ENCODE measurements around the gene ENOX1.

The ENOX1 gene

GRCh38 chr13:43487461-43487860 lies 299.3 kb downstream of the ENOX1 start:
- DNase-seq (ENCODE audit: low read depth in 2 of 2): no peak

- no peak for DNase-seq (ENCODE audit: low read depth in 2 of 2)
Observed at GRCh38 chr13:43484432-43485225, 302.1 kb downstream of the ENOX1 start.

DNA sequence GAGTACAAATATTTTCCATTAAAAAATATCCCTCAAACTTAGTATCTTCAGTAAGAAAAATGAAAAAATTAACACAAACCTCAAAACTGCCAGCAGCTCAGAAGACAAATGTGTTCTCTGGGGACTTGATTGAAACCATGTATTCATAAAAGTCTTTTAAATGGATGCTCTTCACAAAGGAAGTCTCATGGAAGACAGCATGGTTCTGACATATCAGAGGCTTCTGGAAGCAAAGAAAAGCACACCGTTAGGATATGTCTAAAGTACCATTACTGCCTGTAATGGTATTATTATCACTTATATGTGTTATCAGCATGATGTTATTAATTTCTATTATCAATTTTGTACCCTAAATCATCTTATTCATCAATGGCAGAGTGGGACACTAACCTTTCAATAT lies 302.8 kb downstream of the ENOX1 start:
- no peak for DNase-seq (ENCODE audit: low read depth in 2 of 2)

DNA sequence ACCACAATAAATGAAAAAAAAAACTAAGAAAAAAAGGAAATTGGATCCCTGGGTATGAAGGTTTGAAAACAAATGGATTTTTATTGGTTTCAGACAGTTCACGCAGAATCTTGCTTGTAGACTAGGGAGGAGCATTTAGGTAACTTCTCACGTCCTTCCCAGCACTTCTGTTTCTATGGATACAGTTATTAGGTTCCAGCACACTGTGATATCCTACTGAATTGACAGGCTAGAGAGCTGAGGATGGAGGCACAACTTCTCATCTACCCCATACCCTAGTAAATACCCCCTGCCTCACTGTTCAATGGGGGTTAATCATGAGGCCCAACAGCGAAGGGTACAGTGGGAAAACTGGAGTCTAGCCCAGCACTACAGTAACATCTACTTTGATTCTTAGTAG lies 304.1 kb downstream of the ENOX1 start:
- DNase-seq (ENCODE audit: low read depth in 2 of 2): no peak

DNA sequence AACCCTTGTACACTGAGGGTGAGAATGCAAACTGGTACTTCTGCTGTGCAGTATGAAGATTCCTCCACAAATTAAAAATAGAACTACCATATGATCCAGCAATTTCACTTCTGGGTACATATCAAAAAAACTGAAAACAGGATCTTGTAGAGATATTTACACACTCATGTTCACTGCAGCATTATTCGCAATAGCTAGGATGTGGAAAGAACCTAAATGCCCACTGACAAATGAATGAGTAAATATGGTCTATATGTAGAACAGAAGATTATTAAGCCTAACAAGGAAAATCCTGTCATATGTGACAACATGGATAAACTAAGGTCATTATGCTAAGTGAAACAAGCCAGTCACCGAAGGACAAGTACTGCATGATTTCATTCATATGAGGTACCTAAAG lies 304.7 kb downstream of the ENOX1 start:
- DNase-seq (ENCODE audit: low read depth in 2 of 2): no peak

- DNase-seq (ENCODE audit: low read depth in 2 of 2): no peak
Observed at GRCh38 chr13:43478902-43479301, 307.9 kb downstream of the ENOX1 start.

DNA sequence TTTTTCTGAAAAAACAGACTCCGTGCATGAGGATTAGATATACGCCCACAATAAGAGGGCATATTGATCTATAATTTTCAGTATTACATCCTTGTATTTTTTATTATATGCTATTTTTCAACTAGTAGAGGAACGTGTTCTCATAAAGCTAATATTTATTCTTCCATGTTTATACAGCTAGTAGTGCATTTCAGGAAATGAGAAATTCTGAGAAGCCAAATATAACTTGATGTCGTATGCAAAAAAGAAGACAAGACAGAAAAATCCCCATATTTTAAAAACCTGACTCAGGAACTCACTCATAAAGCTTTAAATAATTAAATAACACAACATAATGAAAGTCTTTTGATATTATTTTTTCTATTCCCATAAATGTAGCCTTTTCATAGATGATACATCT lies 308.6 kb downstream of the ENOX1 start:
- no peak for DNase-seq (ENCODE audit: low read depth in 2 of 2)

- DNase-seq (ENCODE audit: low read depth in 2 of 2): no peak
Observed at GRCh38 chr13:43475140-43475539, 311.6 kb downstream of the ENOX1 start.

- no peak for DNase-seq (ENCODE audit: low read depth in 2 of 2)
Observed at GRCh38 chr13:43473437-43473836, 313.3 kb downstream of the ENOX1 start.

DNA sequence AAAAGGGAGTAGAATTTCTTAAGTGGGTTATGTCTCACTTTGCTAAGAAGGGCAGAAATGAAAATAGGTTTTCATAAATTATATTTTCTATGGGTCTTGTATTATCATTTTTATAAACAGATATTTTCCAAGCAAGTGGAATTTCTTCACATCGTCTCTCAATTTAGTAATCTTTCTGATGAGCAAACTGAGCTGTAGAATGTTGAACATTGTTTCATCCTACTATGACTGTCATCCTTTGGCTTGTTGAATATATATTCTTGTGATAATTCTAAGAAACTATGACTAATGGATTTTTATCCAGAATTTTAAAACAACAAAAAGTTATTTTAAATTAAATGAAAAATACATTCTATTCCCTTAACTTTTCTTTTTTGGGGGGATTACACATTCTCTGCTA lies 313.8 kb downstream of the ENOX1 start:
- DNase-seq (ENCODE audit: low read depth in 2 of 2): no peak

GRCh38 chr13:43472339-43472738 lies 314.4 kb downstream of the ENOX1 start:
- no peak for DNase-seq (ENCODE audit: low read depth in 2 of 2)

DNA sequence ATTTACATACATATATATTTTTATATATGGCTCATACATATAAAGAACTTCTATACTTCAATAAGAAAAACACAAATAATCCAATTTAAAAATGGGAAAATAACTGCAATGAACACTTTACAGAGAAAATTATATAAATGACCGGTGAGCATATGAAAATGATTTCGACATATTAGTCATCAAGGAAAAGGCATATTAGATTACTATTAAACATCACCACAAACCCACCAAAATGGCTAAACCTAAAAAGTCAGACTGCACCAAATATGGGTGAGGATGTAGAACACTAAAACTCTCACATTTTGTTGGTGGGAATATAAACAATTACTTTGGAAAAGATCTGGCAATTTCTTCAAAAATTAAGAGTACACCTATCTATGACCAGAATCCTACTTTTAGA lies 316.2 kb downstream of the ENOX1 start:
- DNase-seq (ENCODE audit: low read depth in 2 of 2): peak; percentile 3 to 6

DNA sequence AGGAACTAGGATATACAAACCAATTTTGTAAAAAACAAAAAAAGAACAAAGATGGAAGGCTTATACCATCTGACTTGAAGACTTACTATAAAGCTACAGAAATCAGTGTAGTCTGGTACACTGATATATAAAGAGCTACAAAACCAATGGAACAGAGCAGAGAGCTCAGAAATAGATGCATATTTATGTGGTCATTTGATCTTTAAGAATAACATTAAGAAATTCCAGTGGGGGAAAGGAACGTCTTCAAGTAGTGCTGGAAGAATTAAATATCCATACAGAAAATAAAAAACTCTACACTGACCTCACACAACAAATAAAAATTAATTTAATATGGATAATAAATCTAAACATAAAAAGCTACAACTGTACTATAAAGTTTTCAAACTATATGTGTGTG lies 317.0 kb downstream of the ENOX1 start:
- DNase-seq (ENCODE audit: low read depth in 2 of 2): no peak

- DNase-seq (ENCODE audit: low read depth in 2 of 2): no peak
Observed at GRCh38 chr13:43464578-43465264, 322.1 kb downstream of the ENOX1 start.

DNA sequence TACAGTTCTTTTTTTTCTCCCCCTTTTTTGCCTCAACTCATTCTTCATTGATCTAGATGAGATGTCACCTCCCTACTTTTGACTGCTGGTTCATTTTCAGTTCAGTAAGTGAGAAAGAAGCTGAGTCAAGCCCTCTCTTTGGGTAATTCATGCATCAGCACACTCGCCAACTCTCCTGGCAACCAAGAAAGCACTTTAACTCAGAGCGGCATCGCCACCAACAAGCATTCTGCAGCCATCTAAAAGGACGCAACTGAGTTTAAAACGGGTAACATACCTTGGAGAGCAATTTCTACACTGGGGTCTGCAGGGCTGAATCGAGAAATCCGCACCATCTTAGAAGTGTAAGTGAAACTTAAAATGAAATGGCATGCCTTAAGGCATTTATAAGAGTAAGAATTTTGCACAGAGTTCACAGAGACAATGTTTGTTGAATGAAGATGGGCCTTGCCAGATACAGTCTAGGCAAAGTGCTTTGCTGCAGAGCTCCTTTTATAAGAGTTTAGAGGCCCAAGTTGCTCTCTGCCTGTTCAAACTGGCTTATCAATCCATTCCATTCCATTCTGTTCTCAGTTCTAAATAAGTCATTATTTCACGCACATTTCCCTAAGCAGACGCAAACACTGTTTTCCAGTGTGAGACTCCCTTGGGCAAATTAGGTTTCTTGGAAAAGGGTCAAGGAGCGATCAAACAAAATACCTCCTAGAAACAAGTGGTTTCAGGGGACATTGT lies 338.0 kb downstream of the ENOX1 start:
- no peak for DNase-seq (ENCODE audit: low read depth in 2 of 2)

GRCh38 chr13:43446126-43446525 lies 340.6 kb downstream of the ENOX1 start:
- no peak for DNase-seq (ENCODE audit: low read depth in 2 of 2)

GRCh38 chr13:43445668-43446067 lies 341.1 kb downstream of the ENOX1 start:
- DNase-seq (ENCODE audit: low read depth in 2 of 2): no peak

DNA sequence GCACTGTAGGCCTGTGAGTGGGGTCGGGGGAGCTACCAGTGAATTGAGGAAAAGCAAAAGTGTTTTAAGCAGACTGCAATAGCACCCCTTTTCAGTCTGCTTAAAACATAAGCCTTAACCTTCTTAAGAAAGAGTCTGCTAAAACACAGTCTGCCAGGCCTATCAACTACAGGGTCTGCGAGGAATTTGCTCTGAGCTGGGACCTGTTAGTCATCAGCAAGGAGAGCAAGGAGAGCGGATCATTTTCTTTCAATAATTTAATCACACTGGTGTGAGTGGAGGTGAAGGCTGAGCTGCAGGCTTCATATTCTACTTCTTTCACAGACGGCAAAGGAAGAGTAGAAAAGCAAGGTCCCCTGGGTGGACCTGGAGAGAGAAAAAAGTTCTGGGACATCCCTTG lies 342.7 kb downstream of the ENOX1 start:
- DNase-seq (ENCODE audit: low read depth in 2 of 2): no peak

DNA sequence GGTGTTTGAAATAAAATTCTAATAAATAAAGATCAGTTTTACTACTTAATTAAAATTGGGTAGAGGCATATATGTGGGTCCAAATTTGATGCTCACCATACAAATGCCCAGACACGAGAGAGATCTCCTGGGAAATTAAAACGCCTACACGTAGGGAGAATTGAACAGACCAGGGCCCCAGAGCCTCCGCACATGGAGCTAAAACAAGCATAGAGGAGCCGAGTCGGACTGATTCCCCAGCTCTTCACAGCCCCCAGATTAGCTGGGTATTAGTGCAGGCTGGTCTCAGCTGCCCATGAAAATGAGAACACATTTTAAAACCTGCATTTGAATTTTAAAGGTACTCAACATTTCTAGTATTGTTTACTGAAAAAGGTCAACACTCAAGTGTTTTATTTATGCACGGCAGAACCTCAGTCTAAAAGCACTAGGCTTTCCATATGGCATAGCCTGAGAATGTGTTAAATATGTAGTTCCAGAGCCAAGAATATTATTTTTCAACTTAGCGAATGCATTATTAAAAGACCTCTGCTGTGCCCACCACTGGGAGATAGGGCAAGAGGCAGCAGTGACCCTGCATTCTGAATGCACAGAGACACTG lies 344.8 kb downstream of the ENOX1 start:
- no peak for DNase-seq (ENCODE audit: low read depth in 2 of 2)

DNA sequence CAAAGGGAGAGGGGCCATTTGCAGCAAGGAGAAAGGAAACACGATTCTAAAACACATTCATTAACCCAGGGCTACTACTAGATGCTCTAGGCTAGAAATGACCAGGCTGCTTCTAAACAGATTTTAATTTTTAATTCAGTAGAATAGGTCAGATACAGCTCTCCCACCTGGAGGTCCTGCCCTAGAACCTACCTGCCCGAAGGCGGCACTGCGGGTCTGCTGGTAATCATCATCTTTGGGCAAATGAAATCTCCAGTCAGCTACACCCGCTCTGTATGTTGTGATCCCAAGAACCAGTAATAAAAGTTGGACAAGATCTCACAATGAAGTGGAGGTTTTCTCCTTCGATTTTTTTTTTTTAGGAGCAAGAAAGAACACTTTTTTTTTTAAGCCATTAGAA lies 345.3 kb downstream of the ENOX1 start:
- DNase-seq (ENCODE audit: low read depth in 2 of 2): no peak

GRCh38 chr13:43434191-43434590 lies 352.6 kb downstream of the ENOX1 start:
- no peak for DNase-seq (ENCODE audit: low read depth in 2 of 2)

- no peak for DNase-seq (ENCODE audit: low read depth in 2 of 2)
Observed at GRCh38 chr13:43433691-43434141, 353.1 kb downstream of the ENOX1 start.
